ENCODE results near the gene BCAS3. TPM values are rescaled to one million over a fixed set of nuclear protein-coding genes. Genes with fewer than 3 reads are reported as not detected.

The BCAS3 gene
- polyA plus RNA-seq, 1 donor from 2014 or later: 21.6 TPM

GRCh38 chr17:61360318-61360943 lies 682.8 kb downstream of the BCAS3 start:
- Histone ChIP-seq H3K9me3 (ENCODE audit: low read length) (no peaks in the 10 kb centered on the region), H3K27me3 (ENCODE audit: insufficient read depth, low read depth, low read length) (no peaks in the 10 kb centered on the region), H3K4me3 (ENCODE audit: low read length) (no peak overlapping the region), H4K20me1 (ENCODE audit: insufficient read depth) (no peaks in the 10 kb centered on the region), H3F3A (ENCODE audit: insufficient read depth, low read length, poor library complexity, severe bottlenecking) (no peaks in the 10 kb centered on the region), H2AFZ (ENCODE audit: low read depth, low read length) (no peak overlapping the region), H3K36me3 (ENCODE audit: insufficient read depth, low read length) (no peaks in the 10 kb centered on the region), H3K79me2 (replicated peaks; ENCODE audit: insufficient read depth, low read length) (no peaks in the 10 kb centered on the region), H3K9ac (ENCODE audit: low read length) (no peak overlapping the region), H3K27ac (ENCODE audit: low read length) (no peak overlapping the region), H3K4me2 (ENCODE audit: low read length) (no peak overlapping the region), H3K9me2 (ENCODE audit: insufficient read depth, low read length) (no peaks in the 10 kb centered on the region)
- TF ChIP-seq EZH2 (IDR thresholded peaks at IDR 0.05; ENCODE audit: borderline replicate concordance, insufficient read depth, low read length, poor library complexity, severe bottlenecking) (no peak), RAD21 (conservative IDR thresholded peaks at IDR 0.05) (no peak), MXI1 (conservative IDR thresholded peaks at IDR 0.05; ENCODE audit: poor library complexity, severe bottlenecking) (no peak), CTCF (IDR thresholded peaks at IDR 0.05; ENCODE audit: poor library complexity, severe bottlenecking) (no peak)

- no peaks in the 10 kb centered on the region for H3F3A ChIP-seq (ENCODE audit: insufficient read depth, low read length, poor library complexity, severe bottlenecking)
- no peak overlapping the region for H3K4me3 ChIP-seq (ENCODE audit: low read length)
- no peaks in the 10 kb centered on the region for H3K36me3 ChIP-seq (ENCODE audit: insufficient read depth, low read length)
- H3K9me3 ChIP-seq (ENCODE audit: low read length): no peaks in the 10 kb centered on the region
- H3K4me2 ChIP-seq (ENCODE audit: low read length): no peak overlapping the region
- H3K9ac ChIP-seq (ENCODE audit: low read length): no peak overlapping the region
- H2AFZ ChIP-seq (ENCODE audit: low read depth, low read length): no peak overlapping the region
- no peak overlapping the region for H3K27ac ChIP-seq (ENCODE audit: low read length)
- TF ChIP-seq TAF1 (IDR thresholded peaks at IDR 0.05; ENCODE audit: low read depth) (no peak), SMC3 (conservative IDR thresholded peaks at IDR 0.05; ENCODE audit: poor library complexity) (no peak)
- H3K9me2 ChIP-seq (ENCODE audit: insufficient read depth, low read length): no peaks in the 10 kb centered on the region
- H3K27me3 ChIP-seq (ENCODE audit: insufficient read depth, low read depth, low read length): no peaks in the 10 kb centered on the region
- H4K20me1 ChIP-seq (ENCODE audit: insufficient read depth): no peaks in the 10 kb centered on the region
- no peaks in the 10 kb centered on the region for H3K79me2 ChIP-seq (replicated peaks; ENCODE audit: insufficient read depth, low read length)
These were observed 683.4 kb downstream of the BCAS3 start for GRCh38 chr17:61361084-61361483.

- no peak overlapping the region for H3K4me3 ChIP-seq (ENCODE audit: low read length)
- no peak overlapping the region for H3K9ac ChIP-seq (ENCODE audit: low read length)
- H3K9me3 ChIP-seq (ENCODE audit: low read length): no peaks in the 10 kb centered on the region
- H3K9me2 ChIP-seq (ENCODE audit: insufficient read depth, low read length): no peaks in the 10 kb centered on the region
- no peak overlapping the region for H3K27ac ChIP-seq (ENCODE audit: low read length)
- H3F3A ChIP-seq (ENCODE audit: insufficient read depth, low read length, poor library complexity, severe bottlenecking): no peaks in the 10 kb centered on the region
- H4K20me1 ChIP-seq (ENCODE audit: insufficient read depth): no peaks in the 10 kb centered on the region
- H3K36me3 ChIP-seq (ENCODE audit: insufficient read depth, low read length): no peaks in the 10 kb centered on the region
- H3K79me2 ChIP-seq (replicated peaks; ENCODE audit: insufficient read depth, low read length): no peaks in the 10 kb centered on the region
- no peaks in the 10 kb centered on the region for H3K27me3 ChIP-seq (ENCODE audit: insufficient read depth, low read depth, low read length)
- H2AFZ ChIP-seq (ENCODE audit: low read depth, low read length): no peak overlapping the region
- H3K4me2 ChIP-seq (ENCODE audit: low read length): no peak overlapping the region
- TF ChIP-seq RAD21 (conservative IDR thresholded peaks at IDR 0.05): no peak
- no peak for TF ChIP-seq CTCF (IDR thresholded peaks at IDR 0.05; ENCODE audit: poor library complexity, severe bottlenecking)
- no peak for TF ChIP-seq POLR2AphosphoS5 (IDR thresholded peaks at IDR 0.05)
- TF ChIP-seq TAF1 (IDR thresholded peaks at IDR 0.05; ENCODE audit: low read depth): no peak
- TF ChIP-seq SMC3 (conservative IDR thresholded peaks at IDR 0.05; ENCODE audit: poor library complexity): no peak
- no peak for TF ChIP-seq EZH2 (IDR thresholded peaks at IDR 0.05; ENCODE audit: borderline replicate concordance, insufficient read depth, low read length, poor library complexity, severe bottlenecking)
- no peak for TF ChIP-seq REST (IDR thresholded peaks at IDR 0.05; ENCODE audit: borderline replicate concordance)
- TF ChIP-seq EP300 (conservative IDR thresholded peaks at IDR 0.05; ENCODE audit: poor library complexity, severe bottlenecking): no peak
- no peak for TF ChIP-seq MXI1 (conservative IDR thresholded peaks at IDR 0.05; ENCODE audit: poor library complexity, severe bottlenecking)
These were observed 684.7 kb downstream of the BCAS3 start for GRCh38 chr17:61362396-61362795.
